HG03571 (cell line): Measurements from ENCODE around the gene CFAP45.

ENCODE experiments used
- ATAC-seq: cut with Tn5 transposase; IDR thresholded peaks from one replicate; pipeline ENCODE4 v1.9.1; 2021; ENCODE audit not compliant: unreplicated experiment

Gene CFAP45

DNA sequence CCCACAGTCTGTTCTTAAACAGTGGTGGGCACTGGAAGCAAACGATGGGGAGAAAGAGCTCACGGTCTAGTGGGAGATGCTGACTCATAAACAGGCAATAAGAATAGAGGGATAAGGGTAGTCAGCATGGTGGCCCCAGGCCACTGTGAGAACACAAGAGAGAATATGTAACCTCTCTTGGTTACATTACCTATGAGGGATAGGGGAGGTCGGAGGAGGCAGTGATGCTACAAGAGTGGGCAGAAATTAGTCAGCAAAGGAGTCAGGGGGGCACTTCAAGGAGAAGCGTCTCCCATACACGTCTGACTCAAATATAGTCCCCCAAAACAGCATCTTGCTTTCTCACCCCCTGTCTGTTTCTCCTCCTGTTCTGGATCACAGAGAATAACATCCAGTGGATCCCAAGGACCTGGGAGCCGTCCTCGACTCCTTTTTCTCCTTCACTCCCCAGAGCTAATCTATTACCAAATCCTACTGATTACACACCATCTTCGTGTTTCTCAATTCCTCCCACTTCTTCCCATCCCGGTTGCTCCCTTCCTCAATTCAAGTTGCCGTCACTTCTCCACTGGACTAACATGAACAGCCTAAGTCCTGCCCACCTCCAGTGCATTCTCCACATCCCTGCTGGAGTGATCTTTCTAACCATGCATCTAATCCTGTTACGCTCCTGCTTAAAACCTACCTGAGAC is 71.2 kb downstream of the CFAP45 start:
- ATAC-seq: no peak

DNA sequence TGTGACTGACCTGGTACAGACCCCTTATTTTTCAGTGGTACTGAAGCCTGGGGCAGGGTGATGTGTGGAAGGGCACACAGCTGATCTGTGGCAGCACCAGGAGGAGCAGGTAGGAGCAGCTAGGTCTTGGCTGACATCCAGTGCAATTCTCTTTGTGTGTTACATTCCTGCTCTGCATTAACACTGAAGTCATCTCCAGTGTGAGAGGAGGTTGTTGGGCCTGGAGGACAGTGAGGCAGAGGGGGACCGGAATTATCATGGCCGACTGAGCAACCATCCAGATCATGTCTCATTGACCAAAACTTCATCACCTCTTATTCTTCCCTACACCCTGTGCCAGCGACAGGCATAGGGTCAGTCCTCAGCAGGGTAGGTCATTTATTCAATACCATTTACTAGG is 71.8 kb downstream of the CFAP45 start:
- ATAC-seq: no peak

DNA sequence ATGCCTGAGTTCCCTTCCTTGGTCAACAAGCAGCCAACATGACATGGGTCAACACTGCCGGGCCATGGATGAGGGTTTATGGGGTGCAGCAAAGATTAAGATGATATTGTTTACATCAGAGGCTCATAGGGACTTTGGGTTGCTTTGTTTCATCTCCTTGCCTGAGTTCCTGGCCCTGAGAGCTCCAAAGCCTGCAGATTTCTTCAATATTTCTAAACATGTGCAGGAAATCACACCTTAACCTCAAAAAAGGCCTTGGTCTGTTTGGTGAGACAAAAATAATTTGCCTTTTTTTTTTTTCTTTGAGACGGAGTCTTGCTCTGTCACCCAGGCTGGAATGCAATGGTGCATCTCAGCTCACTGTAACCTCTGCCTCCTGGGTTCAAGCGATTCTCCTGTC is 72.4 kb downstream of the CFAP45 start:
- no peak for ATAC-seq

DNA sequence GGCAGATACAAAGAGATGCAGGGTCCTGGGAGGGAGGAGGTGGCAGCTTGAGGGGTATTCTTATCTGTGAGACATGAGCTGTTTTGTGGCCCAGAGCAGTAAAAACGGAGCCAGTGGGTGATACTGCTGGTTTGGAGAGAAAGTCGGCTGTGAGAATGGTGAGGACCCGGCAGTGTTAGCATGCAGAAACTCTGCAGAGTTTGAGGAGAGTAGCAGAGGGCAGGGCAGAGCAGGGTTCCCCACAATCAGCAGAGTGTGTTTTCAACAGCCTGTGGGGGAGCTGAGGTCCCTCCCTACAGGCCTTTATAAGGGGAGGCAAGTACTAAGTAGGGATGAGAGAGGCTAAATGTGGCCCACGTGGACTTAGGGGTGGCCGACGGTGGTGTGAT is 72.9 kb downstream of the CFAP45 start:
- ATAC-seq: no peak

DNA sequence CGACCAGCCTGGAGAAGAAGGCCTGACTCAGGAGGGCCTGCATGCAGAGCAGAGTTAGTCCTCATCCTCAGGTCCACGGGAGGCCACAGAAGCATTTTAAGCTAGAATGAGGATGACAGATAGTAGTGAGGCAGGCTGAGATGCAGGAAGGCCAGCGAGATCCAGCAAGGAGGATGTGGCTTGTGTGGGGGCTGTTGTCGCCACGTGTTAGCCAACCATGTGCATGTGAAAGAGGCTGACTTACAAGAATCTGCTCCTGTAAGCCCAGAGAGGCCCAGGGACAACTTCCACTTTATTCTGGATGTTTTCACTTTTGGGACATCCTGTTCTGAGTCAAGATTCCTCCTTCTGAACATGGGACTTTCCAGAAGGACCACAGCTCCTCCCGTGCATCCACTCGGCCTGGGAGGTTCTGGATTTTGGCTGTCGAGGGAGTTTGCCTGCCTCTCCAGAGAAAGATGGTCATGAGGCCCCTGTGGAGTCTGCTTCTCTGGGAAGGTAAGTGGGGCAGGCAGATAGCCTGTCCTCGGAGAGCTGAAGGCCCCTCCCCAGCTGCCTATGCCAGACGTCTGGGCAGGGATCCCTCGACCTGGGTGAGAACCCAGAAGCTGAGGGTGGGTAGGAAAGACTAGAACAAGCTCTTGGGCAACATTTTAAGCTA is 73.4 kb downstream of the CFAP45 start, which contains the start of gene SLAMF8:
Gene SLAMF8, plus strand, starts transcription at position 433 of the 661 bp plus-strand sequence. Its CDS starts 26 bp downstream, at position 459.
- peak; percentile 46 for ATAC-seq

DNA sequence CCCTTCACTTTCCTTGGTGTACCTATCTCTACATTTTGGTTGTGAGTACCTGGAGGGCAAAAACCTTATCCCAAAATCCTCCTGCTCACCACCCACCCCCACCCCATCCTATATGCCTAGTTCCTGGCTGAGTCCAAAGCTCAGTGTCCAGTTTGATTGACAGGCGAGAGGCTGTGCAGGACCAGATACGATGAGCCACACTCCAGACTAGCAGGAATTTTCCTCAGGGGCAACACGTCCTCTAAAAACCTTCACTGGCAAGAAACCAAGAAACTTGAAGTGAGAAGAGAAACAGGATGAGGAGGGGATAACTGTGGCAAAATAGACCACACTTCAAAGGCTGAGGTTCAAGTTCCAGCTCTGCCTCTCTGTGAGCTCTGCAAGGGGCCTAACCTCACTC is 74.4 kb downstream of the CFAP45 start:
- ATAC-seq: no peak

DNA sequence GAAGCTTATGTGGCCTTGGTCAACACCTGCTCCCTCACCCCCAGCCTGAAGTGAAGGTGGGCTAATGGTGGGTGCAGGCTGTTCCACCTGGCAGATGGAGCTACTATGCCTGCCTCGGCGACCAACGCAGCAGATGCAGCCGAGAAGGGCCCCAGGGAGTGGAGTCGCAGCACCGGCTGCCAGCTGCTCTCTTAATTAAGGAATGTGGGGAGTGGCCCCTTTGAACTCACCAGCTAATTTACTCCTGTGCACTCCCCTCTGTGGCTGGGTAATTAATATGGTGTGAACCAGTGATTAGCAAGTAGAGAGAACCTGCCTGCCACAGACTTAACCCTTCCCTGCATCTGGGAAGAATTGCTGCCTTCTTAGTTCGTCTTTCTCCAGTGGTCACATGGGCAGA is 76.6 kb downstream of the CFAP45 start:
- ATAC-seq: no peak
